Measurements from ENCODE around the gene MBD5. TPM values are rescaled to one million over a fixed set of nuclear protein-coding genes. Genes with fewer than 3 reads are reported as not detected.

MBD5 gene
- total RNA-seq, 2 donors from 2014 or later = 20.8 to 33.5 TPM

GRCh38 chr2:148512501-148512900, 491.6 kb downstream of the MBD5 start:
- no peak overlapping the region for H3K4me3 ChIP-seq
- H3K4me1 ChIP-seq = peaks cover 10% of the 10 kb centered on the region
- no peaks in the 10 kb centered on the region for H3K27me3 ChIP-seq
- no peaks in the 10 kb centered on the region for H3K36me3 ChIP-seq (replicated peaks in 1 of 2; ENCODE audit: insufficient read depth in 1 of 2, low read depth in 2 of 2)
- no peak overlapping the region for H3K27ac ChIP-seq
- TF ChIP-seq, protein P1, sequence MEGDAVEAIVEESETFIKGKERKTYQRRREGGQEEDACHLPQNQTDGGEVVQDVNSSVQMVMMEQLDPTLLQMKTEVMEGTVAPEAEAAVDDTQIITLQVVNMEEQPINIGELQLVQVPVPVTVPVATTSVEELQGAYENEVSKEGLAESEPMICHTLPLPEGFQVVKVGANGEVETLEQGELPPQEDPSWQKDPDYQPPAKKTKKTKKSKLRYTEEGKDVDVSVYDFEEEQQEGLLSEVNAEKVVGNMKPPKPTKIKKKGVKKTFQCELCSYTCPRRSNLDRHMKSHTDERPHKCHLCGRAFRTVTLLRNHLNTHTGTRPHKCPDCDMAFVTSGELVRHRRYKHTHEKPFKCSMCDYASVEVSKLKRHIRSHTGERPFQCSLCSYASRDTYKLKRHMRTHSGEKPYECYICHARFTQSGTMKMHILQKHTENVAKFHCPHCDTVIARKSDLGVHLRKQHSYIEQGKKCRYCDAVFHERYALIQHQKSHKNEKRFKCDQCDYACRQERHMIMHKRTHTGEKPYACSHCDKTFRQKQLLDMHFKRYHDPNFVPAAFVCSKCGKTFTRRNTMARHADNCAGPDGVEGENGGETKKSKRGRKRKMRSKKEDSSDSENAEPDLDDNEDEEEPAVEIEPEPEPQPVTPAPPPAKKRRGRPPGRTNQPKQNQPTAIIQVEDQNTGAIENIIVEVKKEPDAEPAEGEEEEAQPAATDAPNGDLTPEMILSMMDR (IDR thresholded peaks at IDR 0.05) = no peak
- intact Hi-C loops (cut with DNase I) = no loop called here
- no peaks in the 10 kb centered on the region for H3K9me3 ChIP-seq
- ATAC-seq (no peak), DNase-seq (no peak)
- WGBS, 2 donors = 89 to 100% methylated on average over 1 of the region's 1 CpG

GRCh38 chr2:148513427-148513826, 492.5 kb downstream of the MBD5 start:
- Histone ChIP-seq H3K27ac (no peak overlapping the region), H3K9me3 (no peaks in the 10 kb centered on the region), H3K27me3 (no peaks in the 10 kb centered on the region), H3K4me1 (peaks cover 10% of the 10 kb centered on the region), H3K4me3 (no peak overlapping the region), H3K36me3 (replicated peaks in 1 of 2; ENCODE audit: insufficient read depth in 1 of 2, low read depth in 2 of 2) (no peaks in the 10 kb centered on the region)
- no peak for TF ChIP-seq POLR2A (IDR thresholded peaks at IDR 0.05)
- TF ChIP-seq, protein P1 (IDR thresholded peaks at IDR 0.05) = no peak
- intact Hi-C loops (cut with DNase I) = no loop called here
- 90 to 96% methylated on average over 1 of the region's 1 CpG for WGBS, 2 donors
- no peak for DNase-seq
- no peak for ATAC-seq

GRCh38 chr2:148515120-148515519, 494.2 kb downstream of the MBD5 start:
- Histone ChIP-seq H3K27me3 (no peaks in the 10 kb centered on the region), H3K4me3 (no peak overlapping the region), H3K9me3 (no peaks in the 10 kb centered on the region), H3K4me1 (no peaks in the 10 kb centered on the region), H3K36me3 (replicated peaks in 1 of 2; ENCODE audit: insufficient read depth in 1 of 2, low read depth in 2 of 2) (no peaks in the 10 kb centered on the region), H3K27ac (no peak overlapping the region)
- DNase-seq (no peak), ATAC-seq (no peak)
- no peak for TF ChIP-seq POLR2A (IDR thresholded peaks at IDR 0.05)
- TF ChIP-seq, protein P1 (IDR thresholded peaks at IDR 0.05) = no peak
- intact Hi-C loops (cut with DNase I) = no loop called here
- WGBS, 2 donors = 85 to 92% methylated on average over 1 of the region's 1 CpG

- Histone ChIP-seq H3K9me3 (no peaks in the 10 kb centered on the region), H3K27ac (no peak overlapping the region), H3K36me3 (replicated peaks in 1 of 2; ENCODE audit: insufficient read depth in 1 of 2, low read depth in 2 of 2) (no peaks in the 10 kb centered on the region), H3K4me1 (no peaks in the 10 kb centered on the region), H3K27me3 (no peaks in the 10 kb centered on the region), H3K4me3 (no peak overlapping the region)
- ATAC-seq = no peak
- intact Hi-C loops (cut with DNase I) = no loop called here
- no peak for TF ChIP-seq POLR2A (IDR thresholded peaks at IDR 0.05)
- TF ChIP-seq, protein P1 (IDR thresholded peaks at IDR 0.05) = no peak
- WGBS, 2 donors = 77 to 82% methylated on average over 2 of the region's 2 CpGs
- DNase-seq = no peak
These were observed 495.1 kb downstream of the MBD5 start for GRCh38 chr2:148515976-148516375.

- DNase-seq (no peak), ATAC-seq (no peak)
- H3K27me3 ChIP-seq = no peaks in the 10 kb centered on the region
- H3K4me3 ChIP-seq = no peak overlapping the region
- H3K4me1 ChIP-seq = no peaks in the 10 kb centered on the region
- H3K36me3 ChIP-seq (replicated peaks in 1 of 2; ENCODE audit: insufficient read depth in 1 of 2, low read depth in 2 of 2) = no peaks in the 10 kb centered on the region
- H3K27ac ChIP-seq = no peak overlapping the region
- 82 to 93% methylated on average over 2 of the region's 2 CpGs for WGBS, 2 donors
- intact Hi-C loops (cut with DNase I) = no loop called here
- no peak for TF ChIP-seq POLR2A (IDR thresholded peaks at IDR 0.05)
- TF ChIP-seq, protein P1 (IDR thresholded peaks at IDR 0.05) = no peak
- H3K9me3 ChIP-seq = no peaks in the 10 kb centered on the region
These were observed 496.4 kb downstream of the MBD5 start for GRCh38 chr2:148517296-148517695.
